Spleen (tissue), 11 donors: ENCODE data around the gene FCRL6. TPM values are rescaled to one million over a fixed set of nuclear protein-coding genes. Genes with fewer than 3 reads are reported as not detected.

Source experiments
- DNase-seq: peaks from one replicate; pipeline ENCODE4 v3.0.0-alpha.2; 2020
- H3K27ac ChIP-seq, 8 donors: fragments of 200-600 bp; sonication (generic) in 7 of 8; 1 replicate in 4 of 8; 2 replicates in 4 of 8; pipeline versions ENCODE4 v1.5.0 to v1.8.0; 2016 to 2021; ENCODE audit warnings: inconsistent platforms in 4 of 8, mild to moderate bottlenecking in 4 of 8, moderate library complexity in 1 of 8
- H3K27me3 ChIP-seq, 7 donors: fragments of 200-600 bp; sonication (generic) in 6 of 7; replicated peaks in 1 of 7; 1 replicate in 4 of 7; 2 replicates in 3 of 7; pipeline versions ENCODE4 v1.5.0 to v1.8.0; 2016 to 2021; ENCODE audit warnings: inconsistent platforms in 3 of 7, mild to moderate bottlenecking in 1 of 7
- H3K36me3 ChIP-seq, 6 donors: fragments of 200-600 bp; sonication (generic) in 5 of 6; 1 replicate in 4 of 6; 2 replicates in 2 of 6; pipeline versions ENCODE4 v1.5.0 to v1.8.0; 2016 to 2021; ENCODE audit warnings: inconsistent platforms in 2 of 6
- H3K4me1 ChIP-seq, 6 donors: fragments of 200-600 bp; sonication (generic) in 5 of 6; 1 replicate in 3 of 6; 2 replicates in 3 of 6; pipeline versions ENCODE4 v1.5.0 to v1.8.0; 2016 to 2021; ENCODE audit warnings: inconsistent platforms in 3 of 6
- H3K4me3 ChIP-seq, 8 donors: fragments of 200-600 bp; sonication (generic) in 7 of 8; 1 replicate in 4 of 8; 2 replicates in 4 of 8; pipeline versions ENCODE4 v1.5.0 to v1.8.0; 2016 to 2021; ENCODE audit warnings: inconsistent platforms in 4 of 8, mild to moderate bottlenecking in 4 of 8, moderate library complexity in 2 of 8
- H3K9me3 ChIP-seq, 8 donors: fragments of 200-600 bp; sonication (generic) in 7 of 8; 1 replicate in 4 of 8; 2 replicates in 4 of 8; pipeline versions ENCODE4 v1.5.0 to v1.8.0; 2016 to 2021; ENCODE audit warnings: inconsistent platforms in 4 of 8
- POLR2A ChIP-seq, 3 donors: fragments of 450-650 bp; IDR thresholded peaks; one replicate each; pipeline ENCODE4 v1.5.1; 2017; ENCODE audit warnings: antibody characterized with exemption in 3 of 3, mild to moderate bottlenecking in 1 of 3
- POLR2AphosphoS5 ChIP-seq, 3 donors: sonication (generic); formaldehyde crosslinking; IDR thresholded peaks; one replicate each; pipeline ENCODE4 v1.5.1; 2017; ENCODE audit warnings: antibody characterized with exemption in 3 of 3
- WGBS, 5 donors: extraction: QIAGEN DNeasy Blood & Tissue Kit in 3 of 5; methylation state at CpG; one replicate each; pipeline versions ENCODE4 v1.1.5 to v1.1.7; 2013 to 2018; 5-methylcytosine and 5-hydroxymethylcytosine counted together
- intact Hi-C: fragments of 100-400 bp; cut with DNase I; formaldehyde crosslinking; loops from one replicate; pipeline ENCODE4 v1.15.0; 2023; ENCODE audit warnings: low total_unique reads
- polyA plus RNA-seq, 3 donors: library from polyadenylated mRNA; stranded (reverse); fragments of 200-250 nt; gene quantifications; one replicate each; pipeline ENCODE4 v1.2.1, GENCODE V29; 2013
- total RNA-seq, 7 donors: library from RNA; depleted of rRNA in 3 of 7; stranded (reverse); fragments of >200 nt in 3 of 7; fragmentation: NEBNext Ultra II Directional in 4 of 7; extraction: Animal tissue kit (Norgen Biotek cat#: 25700) in 4 of 7; gene quantifications; one replicate each; pipeline versions ENCODE4 v1.1.0 to v1.2.1, GENCODE V29; 2016 to 2021
- TF ChIP-seq, protein P1 (sequence below), 11 experiments: fragments of 200-600 bp in 7 of 11; fragments of 450-650 bp in 4 of 11; sonication (generic) in 4 of 11; IDR thresholded peaks in 8 of 11; conservative IDR thresholded peaks in 3 of 11; 1 replicate in 7 of 11; 2 replicates in 4 of 11; pipeline versions ENCODE4 v1.4.0 to v1.8.0; 2016 to 2021; ENCODE audit warnings: antibody characterized with exemption in 11 of 11, inconsistent platforms in 4 of 11, mild to moderate bottlenecking in 1 of 11
- donor health status: healthy with polysubstance abuse.
- donor health status: DM: no; HTN: no; CAD: no; lungs with moderate emphysema.
- donor health status: DM: no; HTN: no; CAD: no.
- donor health status: Bipolar disorder and iron deficiency.
- donor health status: healthy.
- donor health status: DM: no; HTN: no; CAD: no.
- donor health status: DM: yes; HTN: yes; CAD: no.

Gene FCRL6
- total and polyA plus RNA-seq, 10 donors: 0.52 to 24.4 (median 13.3) TPM

DNA sequence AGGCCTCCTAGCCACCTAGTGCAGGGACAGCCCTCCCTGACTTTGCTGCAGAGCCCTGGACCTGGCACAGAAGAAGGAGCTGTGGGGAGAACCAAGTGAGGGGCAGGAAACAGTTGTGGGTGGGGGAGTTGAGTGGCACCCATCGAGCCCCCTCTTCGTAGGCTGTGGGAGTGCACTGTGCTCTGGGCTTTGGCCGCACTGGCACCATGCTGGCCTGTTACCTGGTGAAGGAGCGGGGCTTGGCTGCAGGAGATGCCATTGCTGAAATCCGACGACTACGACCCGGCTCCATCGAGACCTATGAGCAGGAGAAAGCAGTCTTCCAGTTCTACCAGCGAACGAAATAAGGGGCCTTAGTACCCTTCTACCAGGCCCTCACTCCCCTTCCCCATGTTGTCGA is 20.2 kb upstream of the FCRL6 start:
- intact Hi-C loops: loop anchor here (10.0 kb wide), 1 partner anchor 313 kb away; the partner anchor contains the start of gene IGSF8
- Histone ChIP-seq H3K27ac (peak overlapping the region in 4 of 8 donors; percentile 66 to 88 (median 80)), H3K27me3 (no peaks in the 10 kb centered on the region), H3K4me1 (peaks cover 12 to 30% (median 21%) of the 10 kb centered on the region in 6 donors), H3K36me3 (peaks cover 0 to 8% (median 0%) of the 10 kb centered on the region in 6 donors), H3K4me3 (peak overlapping the region in 3 of 8 donors; percentile 90 to 99 (median 94)), H3K9me3 (no peaks in the 10 kb centered on the region)
- DNase-seq: no peak
- TF ChIP-seq, protein P1, sequence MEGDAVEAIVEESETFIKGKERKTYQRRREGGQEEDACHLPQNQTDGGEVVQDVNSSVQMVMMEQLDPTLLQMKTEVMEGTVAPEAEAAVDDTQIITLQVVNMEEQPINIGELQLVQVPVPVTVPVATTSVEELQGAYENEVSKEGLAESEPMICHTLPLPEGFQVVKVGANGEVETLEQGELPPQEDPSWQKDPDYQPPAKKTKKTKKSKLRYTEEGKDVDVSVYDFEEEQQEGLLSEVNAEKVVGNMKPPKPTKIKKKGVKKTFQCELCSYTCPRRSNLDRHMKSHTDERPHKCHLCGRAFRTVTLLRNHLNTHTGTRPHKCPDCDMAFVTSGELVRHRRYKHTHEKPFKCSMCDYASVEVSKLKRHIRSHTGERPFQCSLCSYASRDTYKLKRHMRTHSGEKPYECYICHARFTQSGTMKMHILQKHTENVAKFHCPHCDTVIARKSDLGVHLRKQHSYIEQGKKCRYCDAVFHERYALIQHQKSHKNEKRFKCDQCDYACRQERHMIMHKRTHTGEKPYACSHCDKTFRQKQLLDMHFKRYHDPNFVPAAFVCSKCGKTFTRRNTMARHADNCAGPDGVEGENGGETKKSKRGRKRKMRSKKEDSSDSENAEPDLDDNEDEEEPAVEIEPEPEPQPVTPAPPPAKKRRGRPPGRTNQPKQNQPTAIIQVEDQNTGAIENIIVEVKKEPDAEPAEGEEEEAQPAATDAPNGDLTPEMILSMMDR (IDR thresholded peaks at IDR 0.05 in 8 of 11, conservative IDR thresholded peaks at IDR 0.05 in 3 of 11): no peak
- TF ChIP-seq POLR2A (IDR thresholded peaks at IDR 0.05): no peak
- TF ChIP-seq POLR2AphosphoS5 (IDR thresholded peaks at IDR 0.05): no peak
- WGBS, 5 donors: 85 to 95% (median 93%) methylated on average over 12 of the region's 12 CpGs

DNA sequence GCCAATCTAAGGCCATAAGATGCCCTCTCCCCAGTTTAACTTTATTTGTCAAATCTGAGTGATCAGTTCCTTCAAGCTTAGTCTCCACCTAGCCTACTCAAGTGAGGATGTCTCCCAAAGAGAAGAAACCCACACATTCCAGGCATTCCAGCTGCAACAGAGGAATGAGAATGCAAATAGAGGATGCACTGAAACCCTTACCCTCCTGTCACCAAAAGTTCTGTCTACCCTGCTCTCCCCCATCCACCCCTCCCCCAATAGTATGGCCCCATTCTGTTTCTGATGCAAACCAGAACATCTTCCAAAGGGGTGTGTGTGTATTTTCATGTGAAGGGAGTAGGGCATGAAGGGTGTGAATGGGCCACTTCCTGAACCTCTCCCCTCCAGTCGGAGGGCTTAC is 18.4 kb upstream of the FCRL6 start:
- intact Hi-C loops: loop anchor here (10.0 kb wide), 1 partner anchor 311 kb away; the partner anchor contains the start of gene IGSF8
- no peak for TF ChIP-seq POLR2A (IDR thresholded peaks at IDR 0.05)
- no peak for TF ChIP-seq POLR2AphosphoS5 (IDR thresholded peaks at IDR 0.05)
- TF ChIP-seq, protein P1 (IDR thresholded peaks at IDR 0.05 in 8 of 11, conservative IDR thresholded peaks at IDR 0.05 in 3 of 11): no peak
- Histone ChIP-seq H3K9me3 (no peaks in the 10 kb centered on the region), H3K4me3 (no peak overlapping the region), H3K27ac (no peak overlapping the region), H3K36me3 (peaks cover 0 to 8% (median 0%) of the 10 kb centered on the region in 6 donors), H3K27me3 (no peaks in the 10 kb centered on the region), H3K4me1 (peaks cover 12 to 29% (median 21%) of the 10 kb centered on the region in 6 donors)
- 50 to 83% (median 64%) methylated on average over 1 of the region's 1 CpG for WGBS, 5 donors
- DNase-seq: no peak

DNA sequence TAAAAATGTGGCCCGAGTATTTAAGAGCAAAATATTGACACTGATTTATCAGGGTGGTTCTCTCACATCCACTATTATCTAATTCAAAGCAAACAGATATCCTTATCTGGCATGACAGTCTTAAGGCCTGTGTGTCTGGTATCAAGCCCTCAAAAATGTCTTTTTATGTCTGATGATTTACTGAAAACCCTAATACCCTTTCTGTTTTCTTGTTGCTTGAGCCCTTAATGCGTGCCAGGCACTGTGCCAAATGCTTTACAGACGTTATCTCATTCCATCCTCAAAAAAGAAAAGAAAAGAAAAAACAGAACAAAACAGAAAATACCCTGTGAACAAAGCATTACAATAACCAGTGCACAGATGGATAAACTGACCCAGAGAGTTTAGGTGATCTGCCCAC is 15.7 kb upstream of the FCRL6 start:
- H3K4me1 ChIP-seq: peaks cover 5 to 12% (median 7%) of the 10 kb centered on the region in 6 donors
- H3K27me3 ChIP-seq: peaks cover 0 to 2% (median 0%) of the 10 kb centered on the region in 7 donors
- intact Hi-C loops: loop anchor here (10.0 kb wide), 1 partner anchor 308 kb away; the partner anchor contains the start of gene IGSF8
- H3K9me3 ChIP-seq: no peaks in the 10 kb centered on the region
- no peak for DNase-seq
- no peak overlapping the region for H3K4me3 ChIP-seq
- H3K36me3 ChIP-seq: peaks cover 0 to 8% (median 0%) of the 10 kb centered on the region in 6 donors
- no peak overlapping the region for H3K27ac ChIP-seq
- 56 to 71% (median 59%) methylated on average over 3 of the region's 3 CpGs for WGBS, 5 donors
- TF ChIP-seq POLR2AphosphoS5 (IDR thresholded peaks at IDR 0.05): no peak
- TF ChIP-seq, protein P1 (IDR thresholded peaks at IDR 0.05 in 8 of 11, conservative IDR thresholded peaks at IDR 0.05 in 3 of 11): no peak
- TF ChIP-seq POLR2A (IDR thresholded peaks at IDR 0.05): no peak

DNA sequence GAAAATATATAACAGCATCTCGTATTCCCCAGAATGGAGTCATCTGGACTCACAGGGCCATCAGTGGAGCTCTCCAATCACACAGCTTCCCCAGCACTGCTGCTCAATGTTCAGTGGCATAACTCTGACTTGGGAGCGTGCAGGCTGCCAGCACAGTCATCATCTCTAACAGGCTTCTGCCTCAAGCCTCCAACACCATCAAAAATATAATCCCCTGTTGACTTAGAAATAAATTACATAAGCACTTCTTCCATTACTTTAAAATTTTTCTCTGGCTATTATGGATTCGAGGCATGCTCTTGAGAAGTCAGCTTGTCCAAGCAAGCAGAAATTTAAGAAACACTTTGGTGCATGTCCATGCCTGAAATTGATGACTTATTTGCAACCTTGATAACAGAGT is 15.2 kb upstream of the FCRL6 start:
- H3K4me3 ChIP-seq: no peak overlapping the region
- TF ChIP-seq POLR2AphosphoS5 (IDR thresholded peaks at IDR 0.05): no peak
- TF ChIP-seq, protein P1 (IDR thresholded peaks at IDR 0.05 in 8 of 11, conservative IDR thresholded peaks at IDR 0.05 in 3 of 11): no peak
- no peak for TF ChIP-seq POLR2A (IDR thresholded peaks at IDR 0.05)
- no peak overlapping the region for H3K27ac ChIP-seq
- H3K36me3 ChIP-seq: peaks cover 0 to 8% (median 0%) of the 10 kb centered on the region in 6 donors
- no peaks in the 10 kb centered on the region for H3K9me3 ChIP-seq
- peaks cover 0 to 7% (median 2%) of the 10 kb centered on the region in 6 donors for H3K4me1 ChIP-seq
- WGBS, 5 donors: 72 to 87% (median 81%) methylated on average over 3 of the region's 3 CpGs
- no peak for DNase-seq
- intact Hi-C loops: loop anchor here (10.0 kb wide), 1 partner anchor 308 kb away; the partner anchor contains the start of gene IGSF8
- H3K27me3 ChIP-seq: peaks cover 0 to 7% (median 0%) of the 10 kb centered on the region in 7 donors
